OCI-LY1 (cell line): Measurements from ENCODE around the gene SEC16A.

ENCODE experiments used
- H2AFZ ChIP-seq: fragments of 200-600 bp; sonication (generic), shearing (Covaris generic); 2 replicates; pipeline ENCODE4 v1.6.0; 2014; ENCODE audit warnings: antibody characterized with exemption, mild to moderate bottlenecking, low read length
- H3F3A ChIP-seq: fragments of 200-600 bp; sonication (generic), shearing (Covaris generic); 2 replicates; pipeline ENCODE4 v1.6.0; 2014; ENCODE audit warnings: mild to moderate bottlenecking, antibody characterized with exemption, low read length, moderate library complexity; ENCODE audit not compliant: insufficient read depth
- H3K27ac ChIP-seq: fragments of 200-600 bp; sonication (generic); 2 replicates; pipeline ENCODE4 v1.5.1; 2014; ENCODE audit warnings: low read length, mixed run types, mild to moderate bottlenecking, low read depth; ENCODE audit not compliant: poor library complexity, severe bottlenecking
- H3K27me3 ChIP-seq: fragments of 200-600 bp; sonication (generic); 2 replicates; pipeline ENCODE4 v1.6.0; 2014; ENCODE audit warnings: antibody characterized with exemption, mild to moderate bottlenecking, low read length, moderate library complexity; ENCODE audit not compliant: insufficient read depth
- H3K36me3 ChIP-seq: fragments of 200-600 bp; sonication (generic); 2 replicates; pipeline ENCODE4 v1.6.1; 2014; ENCODE audit warnings: mild to moderate bottlenecking, antibody characterized with exemption, low read length, moderate library complexity, mixed read lengths; ENCODE audit not compliant: insufficient read depth
- H3K4me1 ChIP-seq: fragments of 200-600 bp; sonication (generic); 2 replicates; pipeline ENCODE4 v1.5.1; 2014; ENCODE audit warnings: mild to moderate bottlenecking, low read length, moderate library complexity; ENCODE audit not compliant: insufficient read depth, severe bottlenecking
- H3K4me2 ChIP-seq: fragments of 200-600 bp; sonication (generic), shearing (Covaris generic); 2 replicates; pipeline ENCODE4 v1.6.1; 2014; ENCODE audit warnings: low read length
- H3K4me3 ChIP-seq: fragments of 200-600 bp; sonication (generic); 2 replicates; pipeline ENCODE4 v1.5.1; 2014; ENCODE audit warnings: low read length, low read depth, mild to moderate bottlenecking, mixed read lengths; ENCODE audit not compliant: poor library complexity, severe bottlenecking
- H3K79me2 ChIP-seq: fragments of 200-600 bp; shearing (Covaris generic); 2 replicates; pipeline ENCODE4 v1.6.1; 2016; ENCODE audit warnings: mixed run types, low read length, mixed read lengths; ENCODE audit not compliant: insufficient read depth
- H3K9ac ChIP-seq: fragments of 200-600 bp; sonication (generic), shearing (Covaris generic); 2 replicates; pipeline ENCODE4 v1.6.1; 2014; ENCODE audit warnings: mild to moderate bottlenecking, low read length, mixed read lengths
- H3K9me2 ChIP-seq: fragments of 200-600 bp; sonication (generic), shearing (Covaris generic); 2 replicates; pipeline ENCODE4 v1.6.1; 2014; ENCODE audit warnings: low read depth, mild to moderate bottlenecking, low read length, mixed read lengths
- H3K9me3 ChIP-seq: fragments of 200-600 bp; shearing (Covaris generic); 2 replicates; pipeline ENCODE4 v1.6.1; 2014; ENCODE audit warnings: low read length, mixed read lengths
- H4K20me1 ChIP-seq: fragments of 200-600 bp; sonication (generic), shearing (Covaris generic); 2 replicates; pipeline ENCODE4 v1.6.0; 2016; ENCODE audit warnings: mild to moderate bottlenecking, low read length; ENCODE audit not compliant: insufficient read depth
- EZH2 ChIP-seq: fragments of 200-600 bp; sonication (generic), shearing (Covaris generic); IDR thresholded peaks from 2 replicates; pipeline ENCODE4 v1.8.0; 2017; ENCODE audit warnings: borderline replicate concordance, mixed run types, mild to moderate bottlenecking, antibody characterized with exemption, low read length, moderate library complexity, mixed read lengths
- TF ChIP-seq, protein P1 (sequence below): fragments of 200-600 bp; sonication (generic), shearing (Covaris generic); IDR thresholded peaks from 2 replicates; pipeline ENCODE4 v1.5.1; 2017; ENCODE audit warnings: mild to moderate bottlenecking, antibody characterized with exemption, low read length, moderate library complexity, mixed read lengths

SEC16A gene

GRCh38 chr9:136499935-136500910 is 17.4 kb upstream of the SEC16A start:
- H3K27ac ChIP-seq = no peak overlapping the region
- H3K4me3 ChIP-seq = no peak overlapping the region
- H3K27me3 ChIP-seq = no peaks in the 10 kb centered on the region
- H2AFZ ChIP-seq = no peak overlapping the region
- no peaks in the 10 kb centered on the region for H3K4me1 ChIP-seq
- no peaks in the 10 kb centered on the region for H3K79me2 ChIP-seq
- H3K9me3 ChIP-seq = no peaks in the 10 kb centered on the region
- no peak overlapping the region for H3K9ac ChIP-seq
- H3K9me2 ChIP-seq = no peaks in the 10 kb centered on the region
- H3K36me3 ChIP-seq = peaks cover 5% of the 10 kb centered on the region; the same call in 1 of the 2 replicates
- no peak overlapping the region for H3K4me2 ChIP-seq
- no peaks in the 10 kb centered on the region for H3F3A ChIP-seq
- TF ChIP-seq EZH2 = no peak
- TF ChIP-seq, protein P1, sequence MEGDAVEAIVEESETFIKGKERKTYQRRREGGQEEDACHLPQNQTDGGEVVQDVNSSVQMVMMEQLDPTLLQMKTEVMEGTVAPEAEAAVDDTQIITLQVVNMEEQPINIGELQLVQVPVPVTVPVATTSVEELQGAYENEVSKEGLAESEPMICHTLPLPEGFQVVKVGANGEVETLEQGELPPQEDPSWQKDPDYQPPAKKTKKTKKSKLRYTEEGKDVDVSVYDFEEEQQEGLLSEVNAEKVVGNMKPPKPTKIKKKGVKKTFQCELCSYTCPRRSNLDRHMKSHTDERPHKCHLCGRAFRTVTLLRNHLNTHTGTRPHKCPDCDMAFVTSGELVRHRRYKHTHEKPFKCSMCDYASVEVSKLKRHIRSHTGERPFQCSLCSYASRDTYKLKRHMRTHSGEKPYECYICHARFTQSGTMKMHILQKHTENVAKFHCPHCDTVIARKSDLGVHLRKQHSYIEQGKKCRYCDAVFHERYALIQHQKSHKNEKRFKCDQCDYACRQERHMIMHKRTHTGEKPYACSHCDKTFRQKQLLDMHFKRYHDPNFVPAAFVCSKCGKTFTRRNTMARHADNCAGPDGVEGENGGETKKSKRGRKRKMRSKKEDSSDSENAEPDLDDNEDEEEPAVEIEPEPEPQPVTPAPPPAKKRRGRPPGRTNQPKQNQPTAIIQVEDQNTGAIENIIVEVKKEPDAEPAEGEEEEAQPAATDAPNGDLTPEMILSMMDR = no peak
- no peaks in the 10 kb centered on the region for H4K20me1 ChIP-seq

- Histone ChIP-seq H3K27me3 (0 out of 2 replicates have a peak, but pooled peaks cover 6% of the 10 kb centered on the region), H3K4me1 (no peaks in the 10 kb centered on the region), H2AFZ (no peak overlapping the region), H3K36me3 (peaks cover 5% of the 10 kb centered on the region; the same call in 1 of the 2 replicates), H3K4me2 (no peak overlapping the region), H3K9me3 (no peaks in the 10 kb centered on the region), H3K79me2 (no peaks in the 10 kb centered on the region), H3K27ac (no peak overlapping the region), H3F3A (no peaks in the 10 kb centered on the region), H3K9me2 (no peaks in the 10 kb centered on the region), H4K20me1 (no peaks in the 10 kb centered on the region), H3K9ac (no peak overlapping the region), H3K4me3 (no peak overlapping the region)
- TF ChIP-seq EZH2 = no peak
- TF ChIP-seq, protein P1 = no peak
Measured at GRCh38 chr9:136499071-136499934, 16.5 kb upstream of the SEC16A start.

GRCh38 chr9:136497916-136498695 is 15.3 kb upstream of the SEC16A start:
- no peak overlapping the region for H3K4me3 ChIP-seq
- TF ChIP-seq, protein P1 = no peak
- TF ChIP-seq EZH2 = no peak
- 0 out of 2 replicates have a peak, but pooled peaks cover 9% of the 10 kb centered on the region for H3K27me3 ChIP-seq
- no peaks in the 10 kb centered on the region for H4K20me1 ChIP-seq
- no peaks in the 10 kb centered on the region for H3K79me2 ChIP-seq
- no peaks in the 10 kb centered on the region for H3F3A ChIP-seq
- H3K36me3 ChIP-seq = peaks cover 5% of the 10 kb centered on the region; the same call in 1 of the 2 replicates
- no peak overlapping the region for H2AFZ ChIP-seq
- H3K9me3 ChIP-seq = no peaks in the 10 kb centered on the region
- no peaks in the 10 kb centered on the region for H3K4me1 ChIP-seq
- no peak overlapping the region for H3K27ac ChIP-seq
- no peaks in the 10 kb centered on the region for H3K9me2 ChIP-seq
- no peak overlapping the region for H3K9ac ChIP-seq
- H3K4me2 ChIP-seq = no peak overlapping the region
